Esophagus (tissue), 2 donors: ENCODE results near the gene OSBPL8. TPM values are rescaled to one million over a fixed set of nuclear protein-coding genes. Genes with fewer than 3 reads are reported as not detected.

Experiments
- H3K27ac ChIP-seq, 2 donors: one replicate each; pipeline ENCODE4 v1.5.1; 2013; ENCODE audit warnings: low read depth in 2 of 2, mild to moderate bottlenecking in 2 of 2, inconsistent platforms in 1 of 2, low read length in 1 of 2, moderate library complexity in 1 of 2
- H3K27me3 ChIP-seq, 2 donors: one replicate each; pipeline ENCODE4 v1.6.1; 2013; ENCODE audit warnings: low read length in 2 of 2, control low read depth in 1 of 2, mild to moderate bottlenecking in 1 of 2; ENCODE audit not compliant: insufficient read depth in 2 of 2, control insufficient read depth in 1 of 2
- H3K36me3 ChIP-seq, 2 donors: one replicate each; pipeline ENCODE4 v1.6.1; 2013; ENCODE audit warnings: low read length in 1 of 2; ENCODE audit not compliant: control insufficient read depth in 2 of 2, insufficient read depth in 2 of 2
- H3K4me1 ChIP-seq, 2 donors: one replicate each; pipeline ENCODE4 v1.6.1; 2013; ENCODE audit warnings: low read length in 1 of 2; ENCODE audit not compliant: control insufficient read depth in 2 of 2, insufficient read depth in 2 of 2
- H3K4me3 ChIP-seq, 2 donors: one replicate each; pipeline ENCODE4 v1.5.1; 2013; ENCODE audit warnings: low read length in 2 of 2, mild to moderate bottlenecking in 2 of 2, low read depth in 1 of 2, moderate library complexity in 1 of 2
- H3K9me3 ChIP-seq, 2 donors: one replicate each; pipeline ENCODE4 v1.6.1; 2013; ENCODE audit warnings: mild to moderate bottlenecking in 2 of 2, low read depth in 1 of 2, low read length in 1 of 2, moderate library complexity in 1 of 2; ENCODE audit not compliant: control insufficient read depth in 2 of 2, insufficient read depth in 1 of 2
- WGBS, 2 donors: extraction: QIAGEN DNeasy Blood & Tissue Kit; methylation state at CpG; one replicate each; pipeline ENCODE4 v1.1.7; 2013; 5-methylcytosine and 5-hydroxymethylcytosine counted together
- polyA plus RNA-seq, 2 donors: library from polyadenylated mRNA; stranded (reverse); fragments of 200-250 nt; gene quantifications; one replicate each; pipeline ENCODE4 v1.2.3, GENCODE V29; 2013
- donor health status: healthy with polysubstance abuse.
- donor health status: Bipolar disorder and iron deficiency.

OSBPL8 gene
- polyA plus RNA-seq, 2 donors = 9.3 to 11.1 TPM

GRCh38 chr12:76460807-76461206 is 98.8 kb downstream of the OSBPL8 start:
- H3K9me3 ChIP-seq = no peaks in the 10 kb centered on the region
- no peaks in the 10 kb centered on the region for H3K36me3 ChIP-seq
- no peak overlapping the region for H3K4me3 ChIP-seq
- peaks cover 0 to 2% of the 10 kb centered on the region in 2 donors for H3K4me1 ChIP-seq
- H3K27ac ChIP-seq = no peak overlapping the region
- H3K27me3 ChIP-seq = no peaks in the 10 kb centered on the region

DNA sequence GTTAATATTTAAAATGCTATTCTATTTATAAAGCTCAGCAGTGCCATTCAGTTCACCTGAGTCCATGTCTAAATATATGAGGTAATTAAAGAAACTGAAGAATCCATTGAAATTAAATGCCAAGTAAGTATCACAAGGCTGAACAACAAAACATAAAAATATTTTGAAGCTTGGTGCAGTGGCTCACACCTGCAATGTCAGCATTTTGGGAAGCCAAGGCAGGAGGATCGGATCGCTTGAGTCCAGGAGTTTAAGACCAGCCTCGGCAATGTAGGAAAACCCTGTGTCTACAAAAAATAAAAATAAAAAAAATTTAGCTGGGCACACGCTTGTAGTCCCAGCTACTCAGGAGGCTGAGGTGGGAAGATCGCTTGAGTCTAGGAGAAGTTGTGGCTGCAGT is 101.8 kb downstream of the OSBPL8 start:
- H3K4me1 ChIP-seq = no peaks in the 10 kb centered on the region
- no peaks in the 10 kb centered on the region for H3K27me3 ChIP-seq
- H3K36me3 ChIP-seq = no peaks in the 10 kb centered on the region
- H3K4me3 ChIP-seq = no peak overlapping the region
- H3K27ac ChIP-seq = no peak overlapping the region
- H3K9me3 ChIP-seq = no peaks in the 10 kb centered on the region
- 79 to 83% methylated on average over 5 of the region's 5 CpGs for WGBS, 2 donors

DNA sequence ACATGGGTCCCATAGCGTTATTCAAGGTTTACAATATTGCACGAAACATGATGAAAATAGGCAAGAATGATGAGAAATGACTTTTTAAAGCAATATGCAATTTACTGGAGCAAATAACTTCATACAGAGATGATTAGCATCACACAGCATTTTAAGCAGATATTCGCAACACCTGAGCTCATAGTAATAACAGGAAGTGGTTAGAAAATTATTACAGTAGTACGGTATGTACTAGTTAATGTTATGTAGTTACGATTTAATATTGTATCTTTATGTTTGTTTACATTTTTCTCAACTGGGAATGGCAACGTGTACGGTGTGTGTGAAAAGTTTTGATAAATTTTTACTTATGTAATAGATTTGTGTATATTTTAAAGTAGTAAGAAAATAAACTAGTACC is 102.6 kb downstream of the OSBPL8 start:
- Histone ChIP-seq H3K4me1 (no peaks in the 10 kb centered on the region), H3K27ac (no peak overlapping the region), H3K27me3 (no peaks in the 10 kb centered on the region), H3K9me3 (no peaks in the 10 kb centered on the region), H3K4me3 (no peak overlapping the region), H3K36me3 (no peaks in the 10 kb centered on the region)
- 82 to 86% methylated on average over 7 of the region's 7 CpGs for WGBS, 2 donors

DNA sequence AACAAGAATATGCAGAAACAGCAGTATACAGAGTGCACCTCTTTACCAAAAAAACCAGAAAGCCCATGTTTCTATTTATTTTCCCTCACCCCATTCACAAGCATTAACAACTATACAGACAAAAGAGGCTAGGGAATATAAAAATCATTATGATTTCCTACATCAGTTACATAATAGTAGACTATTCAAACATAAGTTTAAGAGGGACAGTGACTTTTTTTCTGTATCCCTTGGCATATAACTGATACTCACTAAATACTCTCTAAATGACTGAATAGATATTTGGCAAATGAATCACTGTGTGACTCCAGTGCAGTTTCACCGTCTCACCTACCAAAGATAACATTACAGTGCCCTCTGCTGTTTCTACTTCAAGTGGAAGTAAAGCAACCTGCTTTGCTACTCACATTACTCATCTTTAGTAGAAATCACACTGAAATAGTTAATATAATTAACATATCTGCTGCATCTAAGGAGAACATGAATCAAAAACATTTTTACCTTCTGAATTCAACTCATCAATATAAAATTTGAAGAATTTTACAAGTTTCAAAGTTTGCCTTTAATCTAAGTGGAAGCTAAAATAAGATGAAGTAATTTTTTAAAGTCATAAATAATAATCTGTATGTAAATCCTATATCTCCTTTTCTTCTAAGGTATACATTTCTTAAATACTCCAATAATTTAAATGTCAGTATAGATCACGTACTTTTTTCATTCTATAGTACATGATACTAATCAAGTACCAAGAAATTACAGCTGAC is 103.8 kb downstream of the OSBPL8 start:
- Histone ChIP-seq H3K4me1 (no peaks in the 10 kb centered on the region), H3K4me3 (no peak overlapping the region), H3K27me3 (no peaks in the 10 kb centered on the region), H3K36me3 (no peaks in the 10 kb centered on the region), H3K27ac (no peak overlapping the region), H3K9me3 (no peaks in the 10 kb centered on the region)
- 41 to 43% methylated on average over 2 of the region's 2 CpGs for WGBS, 2 donors

DNA sequence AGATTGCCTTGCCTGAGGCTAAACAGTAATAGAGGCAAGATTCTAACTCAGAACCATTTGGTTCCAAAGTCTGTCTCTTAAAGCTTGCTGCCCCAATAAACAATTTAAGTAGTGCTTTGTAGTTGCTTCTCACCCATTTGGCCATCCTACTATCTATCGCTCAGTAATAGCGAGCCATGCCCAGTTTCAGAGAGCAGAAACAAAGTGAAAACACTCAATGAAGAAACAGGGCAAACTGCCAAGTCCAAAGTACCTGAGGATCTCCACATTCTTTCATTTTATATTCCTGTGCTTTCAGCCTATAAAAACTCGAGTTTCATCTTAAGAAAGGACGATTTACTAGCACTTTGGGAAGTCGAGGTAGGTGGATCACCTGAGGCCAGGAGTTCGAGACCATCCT is 108.0 kb downstream of the OSBPL8 start:
- Histone ChIP-seq H3K27me3 (no peaks in the 10 kb centered on the region), H3K27ac (no peak overlapping the region), H3K4me3 (no peak overlapping the region), H3K9me3 (no peaks in the 10 kb centered on the region), H3K36me3 (no peaks in the 10 kb centered on the region), H3K4me1 (no peaks in the 10 kb centered on the region)
- WGBS, 2 donors = 96 to 97% methylated on average over 6 of the region's 6 CpGs

DNA sequence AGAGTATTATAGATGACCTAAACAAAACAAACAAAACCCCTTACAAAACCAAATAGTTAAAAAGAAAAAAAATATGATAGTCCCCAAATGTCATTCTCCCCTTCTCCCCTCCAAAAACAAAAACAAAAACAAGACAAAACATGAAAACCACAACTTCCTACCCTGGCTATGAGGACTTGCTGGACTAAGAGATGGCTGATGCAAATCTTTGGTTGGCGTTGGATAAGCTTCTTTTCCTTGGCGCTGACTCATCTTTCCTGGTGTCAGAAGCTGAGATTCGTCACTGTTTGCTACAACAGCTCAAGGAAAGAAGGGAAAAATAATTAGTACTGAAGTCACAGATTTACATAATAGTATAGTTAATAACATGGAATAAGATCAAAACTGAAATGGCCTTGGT is 108.9 kb downstream of the OSBPL8 start:
- WGBS, 2 donors = 67 to 71% methylated on average over 3 of the region's 3 CpGs
- H3K4me3 ChIP-seq = no peak overlapping the region
- no peaks in the 10 kb centered on the region for H3K27me3 ChIP-seq
- H3K27ac ChIP-seq = no peak overlapping the region
- no peaks in the 10 kb centered on the region for H3K4me1 ChIP-seq
- H3K9me3 ChIP-seq = no peaks in the 10 kb centered on the region
- no peaks in the 10 kb centered on the region for H3K36me3 ChIP-seq

GRCh38 chr12:76449993-76450392 is 109.6 kb downstream of the OSBPL8 start:
- no peaks in the 10 kb centered on the region for H3K4me1 ChIP-seq
- no peaks in the 10 kb centered on the region for H3K27me3 ChIP-seq
- H3K27ac ChIP-seq = no peak overlapping the region
- H3K4me3 ChIP-seq = no peak overlapping the region
- H3K36me3 ChIP-seq = no peaks in the 10 kb centered on the region
- WGBS, 2 donors = 95 to 98% methylated on average over 3 of the region's 3 CpGs
- no peaks in the 10 kb centered on the region for H3K9me3 ChIP-seq

- H3K36me3 ChIP-seq = no peaks in the 10 kb centered on the region
- no peaks in the 10 kb centered on the region for H3K9me3 ChIP-seq
- 69 to 82% methylated on average over 2 of the region's 2 CpGs for WGBS, 2 donors
- no peaks in the 10 kb centered on the region for H3K27me3 ChIP-seq
- H3K4me3 ChIP-seq = no peak overlapping the region
- H3K27ac ChIP-seq = no peak overlapping the region
- no peaks in the 10 kb centered on the region for H3K4me1 ChIP-seq
Measured at GRCh38 chr12:76449583-76449982, 110.0 kb downstream of the OSBPL8 start.

- no peaks in the 10 kb centered on the region for H3K36me3 ChIP-seq
- 94 to 96% methylated on average over 1 of the region's 1 CpG for WGBS, 2 donors
- no peak overlapping the region for H3K4me3 ChIP-seq
- no peaks in the 10 kb centered on the region for H3K27me3 ChIP-seq
- no peaks in the 10 kb centered on the region for H3K4me1 ChIP-seq
- no peaks in the 10 kb centered on the region for H3K9me3 ChIP-seq
- H3K27ac ChIP-seq = no peak overlapping the region
Measured at GRCh38 chr12:76449016-76449415, 110.6 kb downstream of the OSBPL8 start.

DNA sequence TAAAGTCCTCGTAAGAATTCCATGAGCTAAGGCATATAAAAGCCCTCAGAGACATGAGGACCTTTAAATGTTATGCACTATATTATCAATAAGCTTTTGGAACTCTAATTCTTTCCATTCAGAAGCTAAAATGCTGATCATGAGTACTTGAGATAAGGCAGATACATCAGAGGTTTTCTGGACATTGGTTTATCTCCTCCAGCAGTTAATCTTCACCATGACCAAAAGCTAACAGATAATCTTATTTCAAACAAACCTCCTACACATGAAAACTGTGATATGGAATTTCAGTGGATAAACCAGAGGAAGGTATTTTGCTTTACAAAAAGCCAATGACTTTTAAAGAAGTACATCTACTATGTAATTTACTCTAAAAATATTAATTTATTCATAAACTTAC is 113.5 kb downstream of the OSBPL8 start:
- no peaks in the 10 kb centered on the region for H3K36me3 ChIP-seq
- 97 to 98% methylated on average over 1 of the region's 1 CpG for WGBS, 2 donors
- H3K4me3 ChIP-seq = no peak overlapping the region
- H3K27me3 ChIP-seq = no peaks in the 10 kb centered on the region
- no peak overlapping the region for H3K27ac ChIP-seq
- H3K9me3 ChIP-seq = no peaks in the 10 kb centered on the region
- H3K4me1 ChIP-seq = no peaks in the 10 kb centered on the region
